Retina (tissue), 1 donor: ENCODE measurements around the gene LIMCH1.

Source experiments
- DNase-seq: peaks from one replicate; pipeline ENCODE4 v3.0.0-alpha.2; 2016

LIMCH1 gene

GRCh38 chr4:41569961-41570360, 32.0 kb downstream of the LIMCH1 start:
- no peak for DNase-seq

GRCh38 chr4:41571422-41571821, 33.5 kb downstream of the LIMCH1 start:
- no peak for DNase-seq

- DNase-seq: no peak
Measured at GRCh38 chr4:41572516-41572915, 34.6 kb downstream of the LIMCH1 start.

- no peak for DNase-seq
Measured at GRCh38 chr4:41572956-41573355, 35.0 kb downstream of the LIMCH1 start.

- no peak for DNase-seq
Measured at GRCh38 chr4:41573502-41574001, 35.6 kb downstream of the LIMCH1 start.

GRCh38 chr4:41575207-41575606, 37.2 kb downstream of the LIMCH1 start:
- DNase-seq: no peak

GRCh38 chr4:41575665-41576064, 37.7 kb downstream of the LIMCH1 start:
- no peak for DNase-seq

GRCh38 chr4:41579043-41579442, 41.1 kb downstream of the LIMCH1 start:
- no peak for DNase-seq

GRCh38 chr4:41579526-41579925, 41.6 kb downstream of the LIMCH1 start:
- DNase-seq: no peak

GRCh38 chr4:41580007-41580406, 42.0 kb downstream of the LIMCH1 start:
- no peak for DNase-seq

GRCh38 chr4:41586675-41587225, 48.8 kb downstream of the LIMCH1 start:
- DNase-seq: no peak

GRCh38 chr4:41587286-41587685, 49.3 kb downstream of the LIMCH1 start:
- DNase-seq: no peak

- no peak for DNase-seq
Measured at GRCh38 chr4:41590591-41590990, 52.6 kb downstream of the LIMCH1 start.

- DNase-seq: no peak
Measured at GRCh38 chr4:41594432-41594831, 56.5 kb downstream of the LIMCH1 start.

GRCh38 chr4:41597494-41597893, 59.5 kb downstream of the LIMCH1 start:
- no peak for DNase-seq

GRCh38 chr4:41598580-41598979, 60.6 kb downstream of the LIMCH1 start:
- DNase-seq: no peak

GRCh38 chr4:41599192-41599786, 61.3 kb downstream of the LIMCH1 start:
- no peak for DNase-seq

- DNase-seq: peak; percentile 52
Measured at GRCh38 chr4:41600243-41600912, 62.4 kb downstream of the LIMCH1 start.

- DNase-seq: no peak
Measured at GRCh38 chr4:41601025-41601424, 63.1 kb downstream of the LIMCH1 start.

GRCh38 chr4:41602113-41602512, 64.2 kb downstream of the LIMCH1 start:
- no peak for DNase-seq

- no peak for DNase-seq
Measured at GRCh38 chr4:41602886-41603498, 65.0 kb downstream of the LIMCH1 start.

- DNase-seq: no peak
Measured at GRCh38 chr4:41609851-41610250, 71.9 kb downstream of the LIMCH1 start.

- no peak for DNase-seq
Measured at GRCh38 chr4:41610474-41610873, 72.5 kb downstream of the LIMCH1 start.
